GM18907 (cell line): ENCODE data around the gene ZBTB48.
"Not testable (repeated sequence)": the region's sequence is repeated elsewhere in the genome, so short reads cannot be mapped to it uniquely, and the experiment has no call there.

ENCODE experiments used
- ATAC-seq: cut with Tn5 transposase; IDR thresholded peaks from one replicate; pipeline ENCODE4 v1.9.1; 2021; ENCODE audit warnings: mild to moderate bottlenecking, moderate library complexity; ENCODE audit not compliant: unreplicated experiment

Gene ZBTB48

DNA sequence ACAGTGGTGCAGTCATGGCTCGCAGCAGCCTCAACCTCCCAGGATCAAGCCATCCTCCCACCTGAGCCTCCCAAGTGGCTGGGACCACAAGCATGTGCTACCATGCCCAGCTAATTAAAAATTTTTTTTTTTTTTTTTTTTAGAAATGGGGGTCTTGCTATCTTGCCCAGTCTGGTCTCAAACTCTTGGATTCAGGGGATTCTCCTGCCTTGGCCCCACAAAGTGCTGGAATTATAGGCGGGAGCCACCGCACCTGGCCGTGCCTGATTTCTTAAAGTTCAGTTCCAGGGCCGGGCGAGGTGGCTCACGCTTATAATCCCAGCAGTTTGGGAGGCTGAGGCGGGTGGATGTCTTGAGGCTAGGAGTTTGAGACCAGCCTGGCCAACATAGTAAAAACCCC, 51.3 kb downstream of the ZBTB48 start:
- no peak for ATAC-seq

DNA sequence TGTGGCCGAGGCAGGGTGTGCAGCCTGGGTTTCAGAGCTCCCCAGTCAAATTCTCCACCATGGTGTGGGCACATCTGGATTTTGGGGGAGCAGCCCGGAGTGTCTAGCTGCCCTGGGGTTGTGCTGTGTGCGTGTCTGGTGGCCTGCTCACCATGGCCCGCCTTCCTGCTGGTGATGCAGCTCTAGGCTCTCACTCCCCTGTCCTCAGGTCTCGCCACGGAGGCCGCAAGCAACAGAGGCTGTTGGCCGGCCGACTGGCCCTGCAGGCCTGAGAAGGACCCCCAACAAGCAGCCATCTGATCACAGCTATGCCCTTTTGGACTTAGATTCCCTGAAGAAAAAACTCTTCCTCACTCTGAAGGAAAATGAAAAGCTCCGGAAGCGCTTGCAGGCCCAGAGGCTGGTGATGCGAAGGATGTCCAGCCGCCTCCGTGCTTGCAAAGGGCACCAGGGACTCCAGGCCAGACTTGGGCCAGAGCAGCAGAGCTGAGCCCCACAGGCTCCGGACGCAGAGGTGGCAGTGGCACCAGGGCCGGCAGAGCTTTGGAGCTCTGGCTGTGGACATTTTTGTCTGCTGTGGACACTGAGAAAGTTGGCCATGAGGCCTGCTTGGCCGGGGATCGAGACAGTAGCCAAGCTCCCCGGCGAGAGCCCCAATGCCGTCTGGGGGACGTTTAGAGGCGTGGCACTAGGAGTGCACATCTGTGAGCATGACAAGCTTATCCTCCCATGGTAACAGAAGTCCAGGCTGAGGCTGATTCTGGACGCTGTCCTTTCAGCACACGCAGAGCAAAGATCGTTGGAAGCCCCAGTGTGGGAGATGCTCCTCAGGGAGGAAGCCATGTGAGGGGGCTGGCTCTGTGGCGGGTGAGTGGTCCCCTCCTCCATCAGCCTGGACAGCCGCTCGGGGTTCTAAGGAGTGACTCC, 53.1 kb downstream of the ZBTB48 start:
- no peak for ATAC-seq

DNA sequence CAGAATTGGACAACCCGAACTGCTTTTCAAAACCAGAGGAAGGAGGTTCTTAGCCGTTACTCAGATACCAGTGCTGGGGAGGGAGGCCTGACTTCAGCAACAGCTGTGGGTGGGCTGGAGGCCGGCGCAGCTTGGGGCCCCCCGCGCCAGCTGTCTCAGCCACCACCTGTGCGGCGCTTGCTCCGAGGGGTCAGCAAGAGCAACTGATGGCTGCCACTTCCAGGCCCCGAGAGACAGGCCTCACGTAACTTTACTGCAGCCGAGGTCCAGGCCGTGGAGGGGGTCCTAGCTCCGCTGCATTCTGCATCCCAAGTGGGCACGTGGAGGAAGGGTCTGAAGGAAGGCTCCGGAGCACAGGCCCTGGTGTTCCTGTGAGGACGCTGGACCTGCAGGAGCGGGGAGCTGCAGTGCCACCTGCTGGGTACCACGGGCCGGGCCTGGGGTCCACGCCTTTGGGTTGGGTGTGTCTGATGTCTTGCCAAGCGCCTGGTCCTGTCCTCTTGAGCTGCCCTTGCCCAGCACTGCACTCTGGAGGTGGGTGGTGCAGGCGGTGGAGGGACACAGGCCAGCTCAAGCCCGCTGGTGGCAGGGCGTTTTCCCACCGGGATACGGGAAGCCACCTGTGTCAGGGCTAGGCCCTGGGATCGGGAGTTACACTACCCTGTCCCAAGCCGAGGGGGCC, 54.7 kb downstream of the ZBTB48 start:
- ATAC-seq: no peak

DNA sequence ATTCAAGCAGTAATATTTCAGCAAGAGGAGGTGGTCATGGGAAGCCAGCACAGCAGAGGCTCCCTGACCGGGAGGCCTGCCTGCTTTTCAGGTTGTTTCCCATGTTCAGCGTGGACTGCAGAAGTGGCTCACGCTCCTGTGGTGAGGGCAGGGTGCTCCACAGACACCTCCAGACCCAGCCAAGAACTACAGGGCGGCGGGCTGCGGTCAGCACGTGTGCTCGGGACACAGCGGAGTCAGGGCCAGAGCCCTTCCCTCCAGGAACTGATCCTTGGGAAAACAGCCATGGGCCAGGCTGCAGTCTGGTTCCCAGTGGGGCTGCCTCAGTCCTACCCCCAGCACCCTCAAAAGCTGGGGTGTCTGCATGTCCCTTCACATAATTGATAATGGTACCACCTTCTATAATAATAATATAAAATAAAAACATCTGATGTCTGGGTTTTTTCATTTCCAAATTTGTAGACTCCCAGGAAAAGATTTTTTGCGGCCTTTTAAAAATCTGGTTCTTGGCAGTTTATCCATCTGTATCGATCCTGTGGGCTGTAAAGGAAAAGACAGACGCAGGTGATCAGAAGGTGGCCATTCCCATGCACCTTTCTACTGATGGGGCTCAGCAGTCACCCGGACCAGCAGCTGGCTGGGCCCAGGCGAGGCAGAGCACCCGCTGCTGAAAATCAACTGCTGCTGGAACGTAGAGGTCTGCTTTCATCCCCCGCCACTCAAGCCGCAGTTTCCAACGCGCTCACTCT, 55.5 kb downstream of the ZBTB48 start:
- ATAC-seq: no peak

DNA sequence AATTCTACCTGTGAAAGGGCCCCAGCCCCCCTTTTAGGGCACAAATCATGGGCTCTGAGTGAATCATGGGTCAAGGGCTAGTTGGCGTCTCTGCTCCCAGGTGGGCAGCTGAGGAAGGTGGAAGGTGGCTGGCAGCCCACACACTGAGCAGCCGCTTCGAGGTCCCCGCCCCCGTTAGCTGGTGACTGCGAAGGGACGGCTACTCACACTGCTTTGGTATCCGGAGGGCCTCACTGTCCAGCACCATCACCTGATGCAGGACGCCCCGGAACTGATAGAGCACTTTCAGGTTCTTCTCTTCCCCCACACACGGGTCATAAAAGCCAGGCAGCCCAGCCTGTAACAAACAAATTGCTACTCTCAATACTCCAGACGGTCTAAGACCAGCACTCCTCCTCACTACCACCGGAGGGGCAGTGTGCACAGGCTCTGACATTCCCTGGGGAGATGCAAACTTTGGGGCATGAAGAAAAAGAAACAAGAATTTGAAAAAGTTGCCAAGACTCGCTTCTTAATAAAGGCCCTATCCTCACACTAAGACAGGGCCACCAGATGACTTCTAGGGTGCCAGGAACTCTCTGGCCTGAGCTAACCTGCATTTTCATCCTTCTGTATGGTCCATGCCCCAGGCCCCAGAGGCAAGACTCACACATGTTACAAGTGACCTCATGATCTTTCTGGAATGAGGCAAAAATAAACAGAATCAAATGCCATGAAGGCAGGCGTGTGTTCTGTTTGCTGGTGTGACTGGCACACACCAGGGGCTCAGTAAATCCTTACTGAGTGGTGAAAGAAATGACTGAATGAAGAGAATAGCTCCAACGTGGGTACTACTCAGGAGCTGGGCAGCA, 56.3 kb downstream of the ZBTB48 start:
- ATAC-seq: no peak

DNA sequence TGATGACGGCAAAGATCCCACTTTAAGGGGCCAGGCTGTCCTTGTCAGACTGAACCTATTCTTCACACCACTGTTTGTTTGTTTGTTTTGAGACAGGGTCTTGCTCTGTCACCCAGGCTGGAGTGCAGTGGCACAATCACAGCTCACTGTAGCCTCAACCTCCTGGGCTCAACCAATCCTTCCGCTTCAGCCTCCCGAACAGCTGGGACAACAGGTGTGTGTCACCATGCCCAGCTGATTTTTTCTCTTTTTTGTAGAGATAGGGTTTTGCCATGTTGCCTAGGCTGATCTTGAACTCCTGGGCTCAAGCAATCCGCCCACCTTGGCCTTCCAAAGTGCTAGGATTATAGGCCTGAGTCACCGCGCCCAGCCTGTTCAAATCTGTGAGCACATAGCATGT, 57.0 kb downstream of the ZBTB48 start:
- not testable (repeated sequence) for ATAC-seq

DNA sequence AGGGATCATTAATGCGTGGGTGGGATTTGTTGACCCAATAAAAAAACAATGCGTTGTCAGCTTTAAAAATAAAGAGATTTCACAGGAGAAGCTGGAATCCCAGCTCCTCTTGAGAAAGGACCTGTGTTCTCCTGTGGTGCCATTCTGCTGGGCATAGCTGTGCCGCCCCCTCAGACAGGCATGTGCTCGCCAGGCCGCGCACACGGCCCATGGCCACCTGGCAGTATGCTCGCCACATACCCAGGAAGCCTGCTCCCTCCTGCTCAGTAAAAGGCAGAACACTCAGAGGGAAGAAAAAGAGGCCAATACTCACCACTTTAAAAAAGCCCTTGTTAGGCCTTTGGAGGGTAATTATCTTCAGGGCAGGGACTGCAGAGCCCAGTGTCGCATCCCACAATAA, 58.0 kb downstream of the ZBTB48 start:
- ATAC-seq: no peak

DNA sequence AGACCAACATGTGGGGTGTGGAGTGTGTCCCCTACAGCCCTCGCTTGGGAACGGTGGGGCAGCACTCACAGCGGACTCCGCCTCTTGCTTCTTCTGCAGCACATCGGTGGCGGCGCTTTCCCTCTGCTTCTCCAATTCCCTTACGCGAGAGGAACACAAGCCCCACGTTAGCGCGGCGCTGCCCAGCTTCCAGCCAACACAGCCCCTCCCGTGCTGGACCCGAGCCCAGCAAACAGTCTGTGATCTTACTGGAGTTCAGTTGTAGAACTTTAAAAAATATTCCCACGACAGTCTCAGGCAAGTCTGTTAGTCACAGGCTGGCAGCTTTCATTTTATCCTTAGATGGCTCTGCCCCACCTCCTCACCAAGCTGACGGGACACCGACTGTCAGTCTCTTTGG, 58.4 kb downstream of the ZBTB48 start:
- ATAC-seq: no peak
